ENCODE data around the gene FGGY.

The FGGY gene

DNA sequence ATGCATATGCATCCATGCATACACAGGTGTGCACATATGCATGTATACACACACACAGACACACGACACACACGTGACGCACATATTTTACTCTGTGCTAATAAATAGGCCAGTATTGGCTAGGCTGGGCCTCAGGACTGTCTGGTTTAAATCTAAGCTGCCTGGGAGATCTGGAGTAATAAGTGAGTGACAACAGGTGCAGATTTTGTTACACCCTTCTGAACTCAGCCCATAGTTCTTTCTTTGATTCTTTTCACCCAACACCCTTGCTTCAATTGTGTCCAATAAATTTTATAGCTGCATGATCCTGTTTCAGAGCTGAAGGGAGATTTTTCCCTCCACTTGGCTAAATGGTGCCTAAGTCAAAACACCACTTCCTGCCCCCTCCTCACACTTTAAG lies 132.8 kb downstream of the FGGY start:
- no peak for DNase-seq (ENCODE audit: extremely low spot score)
- POLR2A ChIA-PET: interaction anchor here (0.6 kb wide), 1 partner anchor 708 kb away, joined by 3 read pairs; no protein-coding TSS in a partner anchor
- CTCF ChIA-PET: interaction anchor here (1.1 to 1.2 kb wide), 3 partner anchors 15 to 21 kb away, joined by 3 read pairs; no protein-coding TSS in a partner anchor
- TF ChIP-seq, protein P1, sequence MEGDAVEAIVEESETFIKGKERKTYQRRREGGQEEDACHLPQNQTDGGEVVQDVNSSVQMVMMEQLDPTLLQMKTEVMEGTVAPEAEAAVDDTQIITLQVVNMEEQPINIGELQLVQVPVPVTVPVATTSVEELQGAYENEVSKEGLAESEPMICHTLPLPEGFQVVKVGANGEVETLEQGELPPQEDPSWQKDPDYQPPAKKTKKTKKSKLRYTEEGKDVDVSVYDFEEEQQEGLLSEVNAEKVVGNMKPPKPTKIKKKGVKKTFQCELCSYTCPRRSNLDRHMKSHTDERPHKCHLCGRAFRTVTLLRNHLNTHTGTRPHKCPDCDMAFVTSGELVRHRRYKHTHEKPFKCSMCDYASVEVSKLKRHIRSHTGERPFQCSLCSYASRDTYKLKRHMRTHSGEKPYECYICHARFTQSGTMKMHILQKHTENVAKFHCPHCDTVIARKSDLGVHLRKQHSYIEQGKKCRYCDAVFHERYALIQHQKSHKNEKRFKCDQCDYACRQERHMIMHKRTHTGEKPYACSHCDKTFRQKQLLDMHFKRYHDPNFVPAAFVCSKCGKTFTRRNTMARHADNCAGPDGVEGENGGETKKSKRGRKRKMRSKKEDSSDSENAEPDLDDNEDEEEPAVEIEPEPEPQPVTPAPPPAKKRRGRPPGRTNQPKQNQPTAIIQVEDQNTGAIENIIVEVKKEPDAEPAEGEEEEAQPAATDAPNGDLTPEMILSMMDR (IDR thresholded peaks at IDR 0.05; ENCODE audit: control extremely low read depth, extremely low read depth, low read depth, missing control alignments): no peak

GRCh38 chr1:59431566-59432294 lies 134.8 kb downstream of the FGGY start:
- ChIA-PET POLR2A (no interaction called here), CTCF (interaction anchor here (0.7 to 1.6 kb wide), 5 partner anchors 9 to 751 kb away, joined by 3 to 6 read pairs (median 4); no protein-coding TSS in a partner anchor)
- TF ChIP-seq, protein P1 (IDR thresholded peaks at IDR 0.05; ENCODE audit: control extremely low read depth, extremely low read depth, low read depth, missing control alignments): no peak
- no peak for DNase-seq (ENCODE audit: extremely low spot score)

GRCh38 chr1:59432531-59433439 lies 135.9 kb downstream of the FGGY start:
- CTCF ChIA-PET: interaction anchor here (0.7 to 1.6 kb wide), 5 partner anchors 8 to 752 kb away, joined by 3 to 6 read pairs (median 4); no protein-coding TSS in a partner anchor
- TF ChIP-seq, protein P1 (IDR thresholded peaks at IDR 0.05; ENCODE audit: control extremely low read depth, extremely low read depth, low read depth, missing control alignments): no peak
- POLR2A ChIA-PET: no interaction called here
- peak; percentile 66 for DNase-seq (ENCODE audit: extremely low spot score)

DNA sequence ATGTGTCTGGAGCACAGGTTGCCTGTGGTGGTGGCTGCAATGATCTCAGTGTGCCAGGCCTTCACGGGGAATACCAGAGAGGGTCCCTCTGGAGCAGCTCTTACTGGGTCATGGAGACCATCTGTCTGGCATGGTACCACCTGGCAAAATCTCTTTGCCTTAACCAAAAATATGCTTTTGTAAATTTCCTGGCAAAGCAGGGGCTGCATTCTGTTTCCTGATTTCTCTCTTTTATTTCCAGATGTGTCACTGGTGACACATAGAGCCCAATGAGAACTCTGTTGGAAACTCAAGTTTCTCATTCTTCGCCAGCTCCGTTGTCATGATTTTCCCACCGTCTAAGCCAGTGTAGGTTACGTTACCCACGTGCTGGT lies 136.5 kb downstream of the FGGY start:
- no peak for DNase-seq (ENCODE audit: extremely low spot score)
- POLR2A ChIA-PET: no interaction called here
- CTCF ChIA-PET: interaction anchor here (1.5 kb wide), 1 partner anchor 12 kb away, joined by 6 read pairs; no protein-coding TSS in a partner anchor
- TF ChIP-seq, protein P1 (IDR thresholded peaks at IDR 0.05; ENCODE audit: control extremely low read depth, extremely low read depth, low read depth, missing control alignments): no peak

DNA sequence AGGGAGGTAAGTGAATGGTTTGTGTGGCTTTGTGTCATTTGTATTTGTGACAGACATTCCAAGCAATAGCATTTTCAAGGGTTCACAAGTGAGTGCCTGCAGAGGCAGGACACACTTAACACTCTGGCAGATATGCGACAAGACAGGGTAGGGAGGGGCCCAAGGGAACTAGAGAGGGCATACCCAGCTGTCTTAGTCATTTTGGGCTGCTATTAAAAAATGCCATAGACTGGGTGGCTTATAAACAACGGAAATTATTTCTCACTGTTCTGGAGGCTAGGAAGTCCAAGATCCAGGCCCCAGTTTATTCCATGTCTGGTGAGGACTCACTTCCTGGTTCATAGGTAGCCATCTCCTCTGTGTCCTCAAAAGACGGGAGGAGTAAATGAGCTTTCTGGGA lies 137.4 kb downstream of the FGGY start:
- TF ChIP-seq, protein P1 (IDR thresholded peaks at IDR 0.05; ENCODE audit: control extremely low read depth, extremely low read depth, low read depth, missing control alignments): no peak
- CTCF ChIA-PET: no interaction called here
- POLR2A ChIA-PET: no interaction called here
- DNase-seq (ENCODE audit: extremely low spot score): no peak

- TF ChIP-seq, protein P1 (IDR thresholded peaks at IDR 0.05; ENCODE audit: control extremely low read depth, extremely low read depth, low read depth, missing control alignments): no peak
- ChIA-PET CTCF (no interaction called here), POLR2A (no interaction called here)
- no peak for DNase-seq (ENCODE audit: extremely low spot score)
These were observed 139.7 kb downstream of the FGGY start for GRCh38 chr1:59436637-59437036.
